Prostate gland (tissue), 2 donors: ENCODE results near the gene CDH6. TPM values are rescaled to one million over a fixed set of nuclear protein-coding genes. Genes with fewer than 3 reads are reported as not detected.

ENCODE experiments used
- DNase-seq: peaks from one replicate; pipeline ENCODE4 v3.0.0-alpha.2; 2019; ENCODE audit warnings: low spot score
- H3K27ac ChIP-seq, 2 donors: fragments of 200-600 bp; sonication (generic); 2 replicates each; pipeline ENCODE4 v1.5.1; 2017 to 2019
- H3K27me3 ChIP-seq: fragments of 200-600 bp; sonication (generic); replicated peaks from 2 replicates; pipeline ENCODE4 v1.5.1; 2019; ENCODE audit not compliant: insufficient read depth
- H3K36me3 ChIP-seq, 2 donors: fragments of 200-600 bp; sonication (generic); 1 replicate in 1 of 2; 2 replicates in 1 of 2; pipeline versions ENCODE4 v1.5.1 to v1.8.1; 2017 to 2019
- H3K4me1 ChIP-seq: fragments of 200-600 bp; sonication (generic); replicated peaks from 2 replicates; pipeline ENCODE4 v1.5.1; 2019
- H3K4me3 ChIP-seq, 2 donors: fragments of 200-600 bp; sonication (generic); 2 replicates each; pipeline ENCODE4 v1.5.1; 2017 to 2019
- H3K9me3 ChIP-seq: fragments of 200-600 bp; sonication (generic); 2 replicates; pipeline ENCODE4 v1.5.1; 2017
- POLR2A ChIP-seq: fragments of 450-650 bp; IDR thresholded peaks from one replicate; pipeline ENCODE4 v1.6.1; 2016; ENCODE audit warnings: antibody characterized with exemption, mild to moderate bottlenecking
- POLR2AphosphoS5 ChIP-seq: sonication (generic); formaldehyde crosslinking; IDR thresholded peaks from one replicate; pipeline ENCODE4 v1.6.1; 2017; ENCODE audit warnings: antibody characterized with exemption
- WGBS: methylation state at CpG from one replicate; pipeline ENCODE4 v1.1.5; 2018; 5-methylcytosine and 5-hydroxymethylcytosine counted together
- intact Hi-C: fragments of 100-400 bp; cut with DNase I; formaldehyde crosslinking; loops from one replicate; pipeline ENCODE4 v1.14.2; 2022
- total RNA-seq, 2 donors: library from RNA; depleted of rRNA; stranded (reverse); fragments of >200 nt; gene quantifications; one replicate each; pipeline ENCODE4 v1.1.0, GENCODE V29; 2016
- TF ChIP-seq, protein P1 (sequence below), 4 experiments: fragments of 200-600 bp in 2 of 4; fragments of 450-650 bp in 2 of 4; sonication (generic) in 2 of 4; IDR thresholded peaks; 1 replicate in 3 of 4; 2 replicates in 1 of 4; pipeline ENCODE4 v1.5.1; 2016 to 2019; ENCODE audit warnings: antibody characterized with exemption in 4 of 4, mild to moderate bottlenecking in 2 of 4, moderate library complexity in 2 of 4

Gene CDH6
- total RNA-seq, 2 donors from 2014 or later = 1.2 to 2.3 TPM

DNA sequence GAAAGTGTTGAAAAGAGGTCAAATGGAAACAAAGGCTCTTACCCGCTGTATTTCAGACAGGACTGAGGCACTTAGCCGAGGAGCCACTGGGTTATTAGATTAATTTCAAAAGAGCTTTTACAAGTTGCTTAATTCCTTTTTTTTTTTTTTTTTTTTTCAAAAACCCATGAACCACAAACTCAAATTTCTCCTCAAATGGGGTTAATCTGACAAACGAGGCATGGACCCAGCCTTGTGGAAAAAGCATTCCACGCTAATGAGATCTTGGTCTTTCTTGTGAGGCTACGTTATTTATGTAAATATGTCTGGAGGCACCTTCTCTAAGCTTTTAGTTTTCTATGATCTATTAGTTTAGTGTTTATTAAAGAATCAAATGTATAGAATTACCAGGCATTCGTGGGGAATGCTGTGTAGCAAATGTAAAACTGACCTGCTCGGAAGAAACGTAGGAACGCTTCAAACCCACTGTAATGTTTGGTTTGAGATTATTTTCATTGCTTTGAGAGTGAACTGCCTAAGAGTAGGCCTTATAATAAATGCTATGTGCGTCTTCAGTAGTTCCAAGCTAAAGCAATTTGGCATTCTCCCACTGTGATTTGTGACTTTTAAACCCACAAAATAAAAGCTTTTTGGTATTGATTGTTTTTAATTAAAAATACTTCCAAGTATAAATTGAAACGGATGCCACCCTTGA is 134.7 kb downstream of the CDH6 start:
- Histone ChIP-seq H3K4me1 (no peaks in the 10 kb centered on the region), H3K9me3 (no peaks in the 10 kb centered on the region), H3K27me3 (no peaks in the 10 kb centered on the region), H3K4me3 (no peak overlapping the region), H3K36me3 (no peaks in the 10 kb centered on the region), H3K27ac (no peak overlapping the region)
- DNase-seq = no peak
- intact Hi-C loops = no loop called here
- WGBS = 61% methylated on average over 11 of the region's 11 CpGs
- TF ChIP-seq, protein P1, sequence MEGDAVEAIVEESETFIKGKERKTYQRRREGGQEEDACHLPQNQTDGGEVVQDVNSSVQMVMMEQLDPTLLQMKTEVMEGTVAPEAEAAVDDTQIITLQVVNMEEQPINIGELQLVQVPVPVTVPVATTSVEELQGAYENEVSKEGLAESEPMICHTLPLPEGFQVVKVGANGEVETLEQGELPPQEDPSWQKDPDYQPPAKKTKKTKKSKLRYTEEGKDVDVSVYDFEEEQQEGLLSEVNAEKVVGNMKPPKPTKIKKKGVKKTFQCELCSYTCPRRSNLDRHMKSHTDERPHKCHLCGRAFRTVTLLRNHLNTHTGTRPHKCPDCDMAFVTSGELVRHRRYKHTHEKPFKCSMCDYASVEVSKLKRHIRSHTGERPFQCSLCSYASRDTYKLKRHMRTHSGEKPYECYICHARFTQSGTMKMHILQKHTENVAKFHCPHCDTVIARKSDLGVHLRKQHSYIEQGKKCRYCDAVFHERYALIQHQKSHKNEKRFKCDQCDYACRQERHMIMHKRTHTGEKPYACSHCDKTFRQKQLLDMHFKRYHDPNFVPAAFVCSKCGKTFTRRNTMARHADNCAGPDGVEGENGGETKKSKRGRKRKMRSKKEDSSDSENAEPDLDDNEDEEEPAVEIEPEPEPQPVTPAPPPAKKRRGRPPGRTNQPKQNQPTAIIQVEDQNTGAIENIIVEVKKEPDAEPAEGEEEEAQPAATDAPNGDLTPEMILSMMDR (IDR thresholded peaks at IDR 0.05) = no peak
- no peak for TF ChIP-seq POLR2A
- no peak for TF ChIP-seq POLR2AphosphoS5

DNA sequence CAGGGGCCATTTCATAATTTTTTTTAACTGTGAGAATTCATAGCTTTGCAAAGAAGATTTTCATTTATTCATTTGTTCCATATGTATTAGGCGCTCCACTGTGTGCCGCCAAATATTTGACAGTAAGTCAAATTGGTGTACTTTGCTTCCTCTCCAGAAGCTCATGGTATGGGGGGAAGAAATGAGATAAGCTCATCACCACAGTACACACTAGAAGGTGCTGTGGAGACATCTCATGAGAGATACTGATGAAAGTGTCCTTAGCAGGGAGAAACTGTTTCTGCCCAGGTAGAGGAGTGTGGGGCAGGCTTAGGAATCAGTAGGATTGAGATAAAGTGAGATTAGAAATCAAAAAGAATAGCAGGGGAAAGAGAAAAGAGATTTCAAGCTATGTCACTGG is 136.2 kb downstream of the CDH6 start:
- DNase-seq = no peak
- no peak overlapping the region for H3K4me3 ChIP-seq
- intact Hi-C loops = no loop called here
- H3K9me3 ChIP-seq = no peaks in the 10 kb centered on the region
- TF ChIP-seq POLR2AphosphoS5 = no peak
- TF ChIP-seq, protein P1 (IDR thresholded peaks at IDR 0.05) = no peak
- TF ChIP-seq POLR2A = no peak
- H3K27me3 ChIP-seq = no peaks in the 10 kb centered on the region
- H3K36me3 ChIP-seq = no peaks in the 10 kb centered on the region
- H3K4me1 ChIP-seq = no peaks in the 10 kb centered on the region
- 98% methylated on average over 2 of the region's 2 CpGs for WGBS
- H3K27ac ChIP-seq = no peak overlapping the region

DNA sequence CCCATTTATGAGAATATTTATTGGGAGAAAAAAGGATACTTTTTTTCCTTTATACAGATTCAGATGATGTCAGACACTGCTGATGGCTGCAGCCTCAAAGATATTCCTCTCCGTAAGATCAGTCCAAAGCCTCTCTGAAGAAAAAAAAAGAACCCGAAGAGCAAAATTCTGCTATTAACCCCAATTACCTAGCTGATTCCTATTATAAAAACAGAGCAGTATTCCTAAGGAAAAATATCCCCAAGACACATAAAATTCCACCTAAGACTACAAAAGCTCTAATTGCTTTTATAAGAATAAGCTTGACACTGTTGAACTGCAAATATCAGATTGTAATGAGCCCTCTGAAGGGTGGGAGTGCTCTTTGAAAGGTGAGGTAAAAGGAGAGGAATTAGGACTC is 138.7 kb downstream of the CDH6 start:
- Histone ChIP-seq H3K4me1 (no peaks in the 10 kb centered on the region), H3K27me3 (no peaks in the 10 kb centered on the region), H3K36me3 (no peaks in the 10 kb centered on the region), H3K9me3 (no peaks in the 10 kb centered on the region), H3K27ac (no peak overlapping the region), H3K4me3 (no peak overlapping the region)
- TF ChIP-seq POLR2AphosphoS5 (no peak), POLR2A (no peak)
- TF ChIP-seq, protein P1 (IDR thresholded peaks at IDR 0.05) = no peak
- DNase-seq = no peak
- intact Hi-C loops = no loop called here
- 74% methylated on average over 2 of the region's 2 CpGs for WGBS

DNA sequence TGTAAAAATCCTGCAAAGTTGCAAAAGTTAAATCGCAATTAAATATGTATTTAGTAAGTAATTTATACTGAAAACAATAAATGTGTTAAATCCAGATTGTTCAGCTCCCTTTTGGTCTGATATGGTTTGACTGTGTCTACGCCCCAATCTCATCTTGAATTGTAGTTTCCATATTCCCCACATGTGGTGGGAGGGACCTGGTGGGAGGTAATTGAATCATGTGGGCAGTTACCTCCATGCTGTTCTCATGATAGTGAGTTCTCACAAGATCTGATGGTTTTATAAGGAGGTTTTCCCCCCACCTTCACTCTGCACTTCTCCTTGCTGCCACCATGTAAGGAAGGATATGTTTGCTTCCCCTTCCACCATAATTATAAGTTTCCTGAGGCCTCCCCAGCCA is 140.0 kb downstream of the CDH6 start:
- no peaks in the 10 kb centered on the region for H3K4me1 ChIP-seq
- no peak for DNase-seq
- no peaks in the 10 kb centered on the region for H3K9me3 ChIP-seq
- H3K36me3 ChIP-seq = no peaks in the 10 kb centered on the region
- no peak overlapping the region for H3K4me3 ChIP-seq
- no peaks in the 10 kb centered on the region for H3K27me3 ChIP-seq
- TF ChIP-seq, protein P1 (IDR thresholded peaks at IDR 0.05) = no peak
- TF ChIP-seq POLR2AphosphoS5 (no peak), POLR2A (no peak)
- 93% methylated on average over 2 of the region's 2 CpGs for WGBS
- intact Hi-C loops = no loop called here
- H3K27ac ChIP-seq = no peak overlapping the region
